ENCODE measurements around the gene SMIM7.

The SMIM7 gene

DNA sequence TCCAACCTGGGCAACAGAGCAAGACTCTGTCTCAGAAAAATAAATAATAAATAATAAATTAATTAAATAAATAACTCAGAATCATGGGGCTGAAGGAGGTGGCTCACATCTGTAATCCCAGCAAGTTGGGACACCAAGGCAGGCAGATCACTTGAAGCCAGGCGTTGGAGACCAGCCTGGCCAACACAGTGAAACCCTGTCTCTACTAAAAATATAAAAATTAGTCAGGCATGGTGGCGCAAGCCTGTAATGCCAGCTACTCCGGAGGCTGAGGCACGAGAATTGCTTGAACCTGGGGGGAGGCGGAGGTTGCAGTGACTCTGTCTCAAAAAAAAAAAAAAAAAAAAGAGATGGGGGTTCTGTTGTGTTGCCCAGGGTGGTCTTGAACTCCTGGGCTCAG, 8.2 kb upstream of the SMIM7 start:
- H3K9me3 ChIP-seq (ENCODE audit: control insufficient read depth, low read length): no peaks in the 10 kb centered on the region
- H3K9ac ChIP-seq (ENCODE audit: low read length): no peak overlapping the region
- no peak overlapping the region for H4K8ac ChIP-seq (ENCODE audit: low read length)
- H3K27me3 ChIP-seq (ENCODE audit: control insufficient read depth in 1 of 2, insufficient read depth in 1 of 2, low read length in 2 of 2): no peaks in the 10 kb centered on the region
- no peaks in the 10 kb centered on the region for H3K79me1 ChIP-seq (replicated peaks; ENCODE audit: low read length, poor library complexity, severe bottlenecking)
- H2AFZ ChIP-seq (ENCODE audit: low read depth, low read length): no peak overlapping the region
- H2BK12ac ChIP-seq (ENCODE audit: low read length in 2 of 2): no peak overlapping the region
- H3K4me2 ChIP-seq (ENCODE audit: low read length, poor library complexity, severe bottlenecking): no peak overlapping the region
- H2BK120ac ChIP-seq (ENCODE audit: low read depth, low read length): no peak overlapping the region
- no peak overlapping the region for H3K4ac ChIP-seq (ENCODE audit: low read depth in 1 of 2, low read length in 2 of 2)
- H2AK5ac ChIP-seq (ENCODE audit: low read length, severe bottlenecking): no peak overlapping the region
- H3K23ac ChIP-seq (ENCODE audit: low read length in 2 of 2): no peak overlapping the region
- H2BK15ac ChIP-seq (ENCODE audit: low read depth, poor library complexity, severe bottlenecking): no peak overlapping the region
- no peak overlapping the region for H2BK5ac ChIP-seq (ENCODE audit: low read depth, low read length, poor library complexity, severe bottlenecking)
- DNase-seq: no peak
- H3K4me3 ChIP-seq (ENCODE audit: insufficient read depth in 1 of 2, low read depth in 1 of 2, low read length in 2 of 2): no peak overlapping the region
- no peak overlapping the region for H3K27ac ChIP-seq (ENCODE audit: low read length, poor library complexity, severe bottlenecking)
- H3K14ac ChIP-seq (ENCODE audit: low read length in 2 of 2): no peak overlapping the region
- H3K4me1 ChIP-seq (ENCODE audit: control insufficient read depth, insufficient read depth, low read depth, low read length): no peaks in the 10 kb centered on the region
- H3K36me3 ChIP-seq (ENCODE audit: control insufficient read depth in 1 of 2, insufficient read depth in 2 of 2, low read depth in 1 of 2, low read length in 2 of 2): no peaks in the 10 kb centered on the region
- no peak overlapping the region for H3K18ac ChIP-seq (ENCODE audit: low read depth in 1 of 2, low read length in 2 of 2)
- H4K91ac ChIP-seq (ENCODE audit: low read length): no peak overlapping the region
- WGBS: 89% methylated on average over 5 of the region's 5 CpGs

DNA sequence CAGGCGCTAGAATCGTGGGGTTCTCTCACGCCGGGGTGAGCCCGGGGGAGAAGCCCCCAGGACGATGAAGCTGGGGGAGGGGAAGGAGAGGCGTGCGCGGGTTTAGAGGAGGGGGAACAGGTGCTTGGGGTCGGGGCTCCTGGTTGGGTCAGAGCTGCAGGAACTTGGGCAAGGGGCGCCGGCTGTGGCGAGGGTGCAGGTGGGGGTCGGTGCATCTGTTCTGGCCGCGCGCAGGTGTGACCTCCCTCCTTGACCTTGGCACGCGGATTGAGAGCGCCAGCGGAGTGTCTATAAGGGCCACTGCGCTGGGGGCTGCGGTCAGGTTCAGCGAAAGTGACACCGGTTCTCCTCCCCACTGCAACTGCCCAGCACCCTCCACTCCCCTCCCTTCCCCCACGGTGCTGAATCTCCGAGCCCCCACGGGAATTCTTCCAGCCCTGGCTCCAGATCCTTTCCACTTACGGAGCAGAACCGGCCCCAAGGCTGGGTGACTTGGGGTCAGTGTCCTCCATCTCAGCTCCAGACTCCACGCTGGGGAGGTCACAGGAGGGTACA, 1.6 kb upstream of the SMIM7 start:
- peaks cover 27% of the 10 kb centered on the region for H3K4me1 ChIP-seq (ENCODE audit: control insufficient read depth, insufficient read depth, low read depth, low read length)
- WGBS: 10% methylated on average over 20 of the region's 31 CpGs
- no peak overlapping the region for H2AK5ac ChIP-seq (ENCODE audit: low read length, severe bottlenecking)
- H2BK15ac ChIP-seq (ENCODE audit: low read depth, poor library complexity, severe bottlenecking): no peak overlapping the region
- peak overlapping the region in 1 of 2 experiments; percentile 66 for H2BK12ac ChIP-seq (ENCODE audit: low read length in 2 of 2)
- H3K4me2 ChIP-seq (ENCODE audit: low read length, poor library complexity, severe bottlenecking): peak overlapping the region; percentile 100
- H3K27ac ChIP-seq (ENCODE audit: low read length, poor library complexity, severe bottlenecking): no peak overlapping the region
- H2AFZ ChIP-seq (ENCODE audit: low read depth, low read length): peak overlapping the region; percentile 84
- H3K79me1 ChIP-seq (replicated peaks; ENCODE audit: low read length, poor library complexity, severe bottlenecking): peaks cover 15% of the 10 kb centered on the region
- peak overlapping the region; percentile 76 to 90 for H3K4me3 ChIP-seq (ENCODE audit: insufficient read depth in 1 of 2, low read depth in 1 of 2, low read length in 2 of 2)
- H2BK120ac ChIP-seq (ENCODE audit: low read depth, low read length): peak overlapping the region; percentile 5
- H3K4ac ChIP-seq (ENCODE audit: low read depth in 1 of 2, low read length in 2 of 2): no peak overlapping the region
- H2BK5ac ChIP-seq (ENCODE audit: low read depth, low read length, poor library complexity, severe bottlenecking): peak overlapping the region; percentile 35
- H3K36me3 ChIP-seq (ENCODE audit: control insufficient read depth in 1 of 2, insufficient read depth in 2 of 2, low read depth in 1 of 2, low read length in 2 of 2): peaks cover 16 to 23% of the 10 kb centered on the region in 2 experiments
- peak overlapping the region; percentile 39 for H4K91ac ChIP-seq (ENCODE audit: low read length)
- H4K8ac ChIP-seq (ENCODE audit: low read length): peak overlapping the region; percentile 41
- H3K9me3 ChIP-seq (ENCODE audit: control insufficient read depth, low read length): no peaks in the 10 kb centered on the region
- H3K18ac ChIP-seq (ENCODE audit: low read depth in 1 of 2, low read length in 2 of 2): peak overlapping the region; percentile 70 to 80
- DNase-seq: no peak
- H3K23ac ChIP-seq (ENCODE audit: low read length in 2 of 2): peak overlapping the region in 1 of 2 experiments; percentile 53
- peaks cover 0 to 4% of the 10 kb centered on the region in 2 experiments for H3K27me3 ChIP-seq (ENCODE audit: control insufficient read depth in 1 of 2, insufficient read depth in 1 of 2, low read length in 2 of 2)
- peak overlapping the region; percentile 66 to 67 for H3K14ac ChIP-seq (ENCODE audit: low read length in 2 of 2)
- peak overlapping the region; percentile 40 for H3K9ac ChIP-seq (ENCODE audit: low read length)

DNA sequence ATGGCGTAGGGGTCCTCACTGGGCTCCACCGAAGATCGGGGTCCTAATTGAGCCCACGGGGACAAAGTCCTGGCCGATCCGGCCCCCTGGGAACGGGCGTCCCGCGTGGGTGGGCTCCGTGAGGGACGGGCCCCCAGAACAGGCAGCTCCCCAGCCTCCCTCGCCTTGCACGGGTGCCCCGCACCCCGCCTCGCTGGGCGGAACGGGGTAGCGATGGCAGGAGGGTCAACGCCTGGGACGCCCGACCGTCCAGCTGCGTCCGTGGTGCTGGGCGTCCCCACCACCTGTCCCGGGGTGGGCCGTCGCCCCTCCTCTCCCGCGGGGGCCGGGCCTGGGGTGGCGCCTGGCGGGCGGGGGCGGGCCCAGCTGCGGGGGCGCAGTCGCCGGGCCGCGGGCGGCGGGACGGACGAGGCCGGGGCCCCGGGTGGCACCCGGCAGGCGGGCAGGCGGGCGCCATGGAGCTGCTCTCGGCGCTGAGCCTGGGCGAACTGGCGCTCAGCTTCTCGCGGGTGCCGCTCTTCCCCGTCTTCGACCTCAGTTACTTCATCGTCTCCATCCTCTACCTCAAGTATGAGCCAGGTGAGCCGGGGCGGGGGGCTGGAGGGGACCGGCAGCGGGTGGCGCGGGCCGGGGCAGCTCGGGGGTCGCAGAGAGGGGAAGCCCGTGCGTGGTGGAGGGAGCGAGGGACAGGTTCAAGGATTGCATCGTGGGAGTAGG, 977 bp upstream of the SMIM7 start, which contains the start of gene TMEM38A:
TSS of gene TMEM38A (plus strand) at position 377 of the 717 bp plus-strand sequence. CDS start at position 456, 79 bp downstream.
- peak within 1 kb of the TSS in 1 of 2 experiments; percentile 34 for H3K4ac ChIP-seq (ENCODE audit: low read depth in 1 of 2, low read length in 2 of 2)
- peak within 1 kb of the TSS in 1 of 2 experiments; percentile 86 for H3K23ac ChIP-seq (ENCODE audit: low read length in 2 of 2)
- no peaks in the 10 kb centered on the region for H3K9me3 ChIP-seq (ENCODE audit: control insufficient read depth, low read length)
- WGBS: 3% methylated on average over 49 of the region's 76 CpGs
- peak within 1 kb of the TSS; percentile 77 for H2BK15ac ChIP-seq (ENCODE audit: low read depth, poor library complexity, severe bottlenecking)
- H3K4me1 ChIP-seq (ENCODE audit: control insufficient read depth, insufficient read depth, low read depth, low read length): peaks cover 27% of the 10 kb centered on the region
- peak within 1 kb of the TSS in 1 of 2 experiments; percentile 66 for H2BK12ac ChIP-seq (ENCODE audit: low read length in 2 of 2)
- H2AFZ ChIP-seq (ENCODE audit: low read depth, low read length): peak within 1 kb of the TSS; percentile 84
- H3K79me1 ChIP-seq (replicated peaks; ENCODE audit: low read length, poor library complexity, severe bottlenecking): peaks cover 21% of the 10 kb centered on the region
- H3K27ac ChIP-seq (ENCODE audit: low read length, poor library complexity, severe bottlenecking): peak within 1 kb of the TSS; percentile 98
- peak; percentile 22 for DNase-seq
- peak within 1 kb of the TSS; percentile 67 to 75 for H3K14ac ChIP-seq (ENCODE audit: low read length in 2 of 2)
- H3K27me3 ChIP-seq (ENCODE audit: control insufficient read depth in 1 of 2, insufficient read depth in 1 of 2, low read length in 2 of 2): peaks cover 0 to 4% of the 10 kb centered on the region in 2 experiments
- peak within 1 kb of the TSS; percentile 90 to 92 for H3K4me3 ChIP-seq (ENCODE audit: insufficient read depth in 1 of 2, low read depth in 1 of 2, low read length in 2 of 2)
- H2BK120ac ChIP-seq (ENCODE audit: low read depth, low read length): peak within 1 kb of the TSS; percentile 95
- H3K4me2 ChIP-seq (ENCODE audit: low read length, poor library complexity, severe bottlenecking): peak within 1 kb of the TSS; percentile 100
- peaks cover 23 to 30% of the 10 kb centered on the region in 2 experiments for H3K36me3 ChIP-seq (ENCODE audit: control insufficient read depth in 1 of 2, insufficient read depth in 2 of 2, low read depth in 1 of 2, low read length in 2 of 2)
- H2BK5ac ChIP-seq (ENCODE audit: low read depth, low read length, poor library complexity, severe bottlenecking): peak within 1 kb of the TSS; percentile 35
- peak within 1 kb of the TSS; percentile 83 for H4K91ac ChIP-seq (ENCODE audit: low read length)
- H3K9ac ChIP-seq (ENCODE audit: low read length): peak within 1 kb of the TSS; percentile 94
- H2AK5ac ChIP-seq (ENCODE audit: low read length, severe bottlenecking): peak within 1 kb of the TSS; percentile 54
- H4K8ac ChIP-seq (ENCODE audit: low read length): peak within 1 kb of the TSS; percentile 87
- peak within 1 kb of the TSS; percentile 70 to 100 for H3K18ac ChIP-seq (ENCODE audit: low read depth in 1 of 2, low read length in 2 of 2)

DNA sequence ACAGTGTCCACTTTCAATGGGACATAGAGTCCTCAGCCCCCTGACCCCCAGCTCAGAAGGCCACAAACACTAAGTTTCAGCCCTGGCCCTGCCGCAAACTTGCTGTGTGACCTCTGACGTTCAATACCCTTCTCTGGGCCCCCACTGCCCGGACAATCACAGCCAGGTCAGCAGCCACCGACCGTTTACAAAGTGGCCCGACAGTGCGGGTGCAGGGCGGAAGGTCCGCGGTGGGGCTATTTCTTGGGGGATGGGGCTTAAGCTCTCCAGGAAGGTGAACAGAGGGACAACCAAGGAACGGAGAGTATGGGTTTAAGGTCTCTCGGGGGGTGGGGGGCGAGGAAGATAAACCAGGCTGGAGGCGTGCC, 496 bp downstream of the SMIM7 start:
- Histone ChIP-seq H3K23ac (ENCODE audit: low read length in 2 of 2) (peak overlapping the region in 1 of 2 experiments; percentile 95), H3K18ac (ENCODE audit: low read depth in 1 of 2, low read length in 2 of 2) (peak overlapping the region; percentile 75 to 82), H3K36me3 (ENCODE audit: control insufficient read depth in 1 of 2, insufficient read depth in 2 of 2, low read depth in 1 of 2, low read length in 2 of 2) (peaks cover 34 to 43% of the 10 kb centered on the region in 2 experiments), H3K27me3 (ENCODE audit: control insufficient read depth in 1 of 2, insufficient read depth in 1 of 2, low read length in 2 of 2) (peaks cover 0 to 4% of the 10 kb centered on the region in 2 experiments), H2BK5ac (ENCODE audit: low read depth, low read length, poor library complexity, severe bottlenecking) (no peak overlapping the region), H3K4me1 (ENCODE audit: control insufficient read depth, insufficient read depth, low read depth, low read length) (peaks cover 27% of the 10 kb centered on the region), H3K4ac (ENCODE audit: low read depth in 1 of 2, low read length in 2 of 2) (peak overlapping the region in 1 of 2 experiments; percentile 58), H3K9ac (ENCODE audit: low read length) (peak overlapping the region; percentile 94), H3K14ac (ENCODE audit: low read length in 2 of 2) (peak overlapping the region; percentile 82 to 94), H2BK15ac (ENCODE audit: low read depth, poor library complexity, severe bottlenecking) (peak overlapping the region; percentile 20), H2AK5ac (ENCODE audit: low read length, severe bottlenecking) (no peak overlapping the region), H3K79me1 (replicated peaks; ENCODE audit: low read length, poor library complexity, severe bottlenecking) (peaks cover 31% of the 10 kb centered on the region), H3K4me3 (ENCODE audit: insufficient read depth in 1 of 2, low read depth in 1 of 2, low read length in 2 of 2) (peak overlapping the region; percentile 90 to 92), H3K9me3 (ENCODE audit: control insufficient read depth, low read length) (no peaks in the 10 kb centered on the region), H2AFZ (ENCODE audit: low read depth, low read length) (no peak overlapping the region), H4K91ac (ENCODE audit: low read length) (peak overlapping the region; percentile 43), H2BK12ac (ENCODE audit: low read length in 2 of 2) (no peak overlapping the region), H4K8ac (ENCODE audit: low read length) (no peak overlapping the region), H2BK120ac (ENCODE audit: low read depth, low read length) (no peak overlapping the region), H3K27ac (ENCODE audit: low read length, poor library complexity, severe bottlenecking) (no peak overlapping the region), H3K4me2 (ENCODE audit: low read length, poor library complexity, severe bottlenecking) (peak overlapping the region; percentile 93)
- DNase-seq: no peak
- 11% methylated on average over 14 of the region's 14 CpGs for WGBS
